Activated CD8-positive, alpha-beta memory T cell treated with anti-CD3 and anti-CD28 coated beads for 24 hours (primary cell): ENCODE data around the gene STAU1.
"Not testable (repeated sequence)": the region's sequence is repeated elsewhere in the genome, so short reads cannot be mapped to it uniquely, and the experiment has no call there.

Experiments used
- DNase-seq: peaks from one replicate; pipeline ENCODE4 v3.0.0-alpha.2; 2020

Gene STAU1, protein sequence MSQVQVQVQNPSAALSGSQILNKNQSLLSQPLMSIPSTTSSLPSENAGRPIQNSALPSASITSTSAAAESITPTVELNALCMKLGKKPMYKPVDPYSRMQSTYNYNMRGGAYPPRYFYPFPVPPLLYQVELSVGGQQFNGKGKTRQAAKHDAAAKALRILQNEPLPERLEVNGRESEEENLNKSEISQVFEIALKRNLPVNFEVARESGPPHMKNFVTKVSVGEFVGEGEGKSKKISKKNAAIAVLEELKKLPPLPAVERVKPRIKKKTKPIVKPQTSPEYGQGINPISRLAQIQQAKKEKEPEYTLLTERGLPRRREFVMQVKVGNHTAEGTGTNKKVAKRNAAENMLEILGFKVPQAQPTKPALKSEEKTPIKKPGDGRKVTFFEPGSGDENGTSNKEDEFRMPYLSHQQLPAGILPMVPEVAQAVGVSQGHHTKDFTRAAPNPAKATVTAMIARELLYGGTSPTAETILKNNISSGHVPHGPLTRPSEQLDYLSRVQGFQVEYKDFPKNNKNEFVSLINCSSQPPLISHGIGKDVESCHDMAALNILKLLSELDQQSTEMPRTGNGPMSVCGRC

DNA sequence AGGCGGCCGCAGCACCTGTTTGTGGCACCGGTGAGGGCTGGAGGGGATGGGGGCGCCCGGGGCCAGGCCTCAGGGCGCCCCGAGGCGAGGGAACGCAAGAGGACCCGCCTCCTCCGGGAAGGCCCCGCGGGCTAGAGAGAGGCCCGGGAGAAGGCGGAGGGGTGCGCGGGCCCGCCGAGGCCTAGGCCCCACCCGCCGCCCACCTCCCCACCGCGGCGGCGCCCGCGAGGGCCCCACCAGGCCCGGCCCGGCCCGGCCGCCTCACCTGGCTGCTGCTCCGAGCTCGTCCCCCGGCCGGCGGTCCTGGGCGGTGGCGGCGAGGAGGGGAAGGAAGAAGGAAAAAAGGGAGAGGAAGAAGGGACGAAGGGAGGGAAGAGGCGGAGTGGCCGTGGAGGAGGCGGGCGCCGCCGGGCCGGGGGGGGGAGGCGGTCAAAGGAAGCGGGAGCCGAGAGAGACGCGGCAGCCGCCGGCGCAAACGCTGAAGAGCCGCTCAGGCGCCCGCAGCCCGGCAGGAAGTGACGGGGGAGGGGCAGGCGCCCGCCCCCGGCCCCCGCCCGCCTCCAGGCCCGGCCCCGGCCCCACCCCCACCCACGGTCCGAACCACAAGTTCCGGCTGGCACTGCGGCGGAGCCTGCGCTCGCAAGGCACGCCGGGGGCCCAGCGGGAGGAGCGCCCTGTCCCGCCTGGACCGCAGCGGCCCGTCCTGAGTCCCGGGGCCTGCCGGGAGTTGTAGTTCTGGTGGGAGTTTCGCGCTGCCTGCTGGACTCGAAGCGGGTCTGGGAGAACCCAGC is at the start of gene STAU1:
Gene STAU1, minus strand, starts transcription at position 484 of the 791 bp plus-strand sequence. CDS start 22,133 bp downstream, outside the sequence.
- DNase-seq = peak; percentile 94

DNA sequence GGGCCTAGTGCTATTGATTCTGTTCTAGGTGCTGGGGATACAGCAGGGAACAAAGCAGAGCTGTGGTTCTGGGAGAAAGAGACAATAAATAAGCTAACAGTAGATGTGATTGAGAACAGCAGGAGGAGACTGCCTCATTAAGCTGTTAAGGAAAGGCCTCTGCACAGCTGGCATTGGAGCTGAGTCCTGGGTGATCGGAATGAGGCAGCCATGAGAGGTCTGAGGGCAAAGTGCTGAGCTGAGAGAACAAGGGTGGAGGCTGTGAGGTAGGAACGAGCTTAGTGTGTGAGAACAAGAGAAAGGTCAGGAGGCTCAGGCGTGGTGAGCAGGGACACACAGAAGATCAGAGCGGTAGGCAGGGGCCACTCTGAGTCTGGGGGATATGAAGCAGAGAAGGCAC is 49.4 kb upstream of the STAU1 start:
- no peak for DNase-seq

DNA sequence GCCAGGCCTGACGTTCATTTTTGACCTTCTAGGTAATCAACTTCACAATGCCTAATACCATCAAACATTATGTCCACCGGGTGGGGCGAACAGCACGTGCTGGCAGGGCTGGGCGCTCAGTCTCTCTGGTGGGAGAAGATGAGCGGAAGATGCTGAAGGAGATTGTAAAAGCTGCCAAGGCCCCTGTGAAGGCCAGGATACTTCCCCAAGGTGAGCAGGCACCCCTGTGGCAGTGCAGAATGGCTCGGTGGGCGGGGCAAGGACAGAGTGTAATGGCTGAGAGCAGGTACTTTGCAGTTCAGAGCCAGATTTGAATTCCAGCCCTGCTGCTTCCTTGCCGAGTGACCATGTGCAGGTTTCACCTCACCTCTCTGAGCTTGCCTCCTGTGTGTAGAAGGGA is 48.2 kb upstream of the STAU1 start:
- DNase-seq = no peak

DNA sequence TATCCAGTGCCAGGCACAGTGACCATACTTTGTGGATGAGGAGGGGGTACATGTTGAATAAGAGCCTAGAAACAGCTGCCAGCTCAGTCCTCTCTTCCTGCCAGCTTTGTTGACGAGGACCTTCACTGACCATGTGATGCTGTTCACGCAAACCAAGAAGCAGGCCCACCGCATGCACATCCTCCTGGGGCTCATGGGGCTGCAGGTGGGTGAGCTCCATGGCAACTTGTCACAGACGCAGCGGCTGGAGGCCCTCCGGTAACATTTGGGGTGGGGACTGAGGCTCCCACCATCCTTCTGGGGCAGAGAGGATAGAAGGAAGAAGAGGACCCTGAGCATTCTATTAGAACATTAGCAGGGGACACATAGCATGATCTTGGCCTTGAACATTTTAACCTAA is 46.7 kb upstream of the STAU1 start:
- no peak for DNase-seq

DNA sequence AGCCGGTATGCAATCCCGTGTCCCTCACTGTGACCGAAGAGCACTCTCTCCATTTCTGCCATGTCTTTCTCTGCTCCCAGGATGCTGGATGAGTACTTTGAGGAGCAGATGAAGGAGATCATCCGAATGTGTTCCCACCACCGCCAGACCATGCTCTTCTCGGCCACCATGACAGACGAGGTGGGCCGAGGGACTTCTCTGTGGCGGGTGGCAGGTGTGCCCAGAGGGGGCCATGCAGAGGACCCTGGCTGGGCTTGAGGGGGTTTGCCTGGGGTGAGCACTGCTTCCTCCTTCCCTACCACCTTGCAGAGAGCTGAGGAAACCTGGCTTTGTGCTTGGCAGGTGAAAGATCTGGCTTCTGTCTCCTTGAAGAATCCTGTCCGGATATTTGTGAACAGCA is 45.1 kb upstream of the STAU1 start:
- no peak for DNase-seq

DNA sequence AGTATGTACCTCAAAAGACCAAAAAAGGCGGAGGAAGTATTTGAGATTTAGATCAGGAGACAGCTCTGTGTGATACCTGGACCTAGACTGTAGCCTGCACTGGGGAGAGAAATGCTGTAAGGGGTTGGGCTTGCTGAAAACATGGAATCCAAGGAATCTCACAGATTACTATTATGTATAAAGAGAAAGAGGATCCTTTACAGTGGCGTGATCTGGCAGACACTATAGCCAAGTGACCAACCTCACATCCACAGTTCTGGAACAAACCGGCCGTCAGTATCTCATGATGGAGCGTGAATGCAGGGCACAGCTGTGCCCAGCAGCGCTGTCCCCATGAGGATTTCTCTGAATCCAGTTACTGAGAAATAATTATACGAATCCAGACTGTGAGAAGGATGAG is 43.3 kb upstream of the STAU1 start:
- no peak for DNase-seq

DNA sequence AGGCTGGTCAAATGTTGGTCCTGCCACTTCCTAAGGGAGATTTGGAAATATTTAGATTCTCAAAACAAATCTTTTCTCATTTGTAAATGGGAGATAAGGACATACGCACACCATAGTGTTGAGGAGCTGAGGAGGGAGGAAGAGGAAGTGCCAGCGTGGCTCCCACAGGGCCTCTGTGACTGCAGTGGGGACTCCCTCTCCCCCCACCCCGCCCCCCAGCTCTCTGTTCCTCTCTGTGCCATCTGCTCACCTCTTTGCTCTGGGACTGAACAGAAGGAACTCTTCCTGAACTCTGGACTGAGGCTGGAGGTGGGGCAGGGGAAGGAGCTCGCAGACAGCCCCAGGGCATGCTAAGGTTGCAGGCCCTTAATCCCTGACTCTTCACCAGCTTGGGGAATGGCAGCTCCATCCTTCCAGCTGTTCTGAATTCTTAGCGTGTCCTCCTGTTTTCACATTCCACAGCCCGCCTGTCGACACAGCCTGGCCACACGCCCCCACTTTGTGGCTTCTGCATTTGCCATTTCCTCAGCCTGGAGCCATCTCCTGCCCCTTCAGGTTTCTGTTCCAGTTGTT is 42.5 kb upstream of the STAU1 start:
- no peak for DNase-seq

DNA sequence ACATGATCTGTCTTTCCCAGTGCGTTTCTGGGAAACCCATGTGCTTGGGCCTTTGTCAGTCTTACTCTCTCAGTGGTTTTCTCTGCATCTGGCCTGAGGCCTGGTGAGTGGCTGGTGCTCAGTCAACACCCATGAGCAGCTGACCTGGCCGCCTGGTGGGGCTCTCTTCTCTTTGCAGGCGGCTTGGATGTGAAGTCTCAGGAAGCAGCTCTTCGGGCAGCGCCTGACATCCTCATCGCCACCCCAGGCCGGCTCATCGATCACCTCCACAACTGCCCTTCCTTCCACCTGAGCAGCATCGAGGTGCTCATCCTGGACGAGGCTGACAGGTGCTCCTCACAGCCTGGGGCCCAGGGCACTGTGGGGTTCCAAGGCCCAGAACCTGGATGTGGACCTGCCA is 41.9 kb upstream of the STAU1 start:
- no peak for DNase-seq

DNA sequence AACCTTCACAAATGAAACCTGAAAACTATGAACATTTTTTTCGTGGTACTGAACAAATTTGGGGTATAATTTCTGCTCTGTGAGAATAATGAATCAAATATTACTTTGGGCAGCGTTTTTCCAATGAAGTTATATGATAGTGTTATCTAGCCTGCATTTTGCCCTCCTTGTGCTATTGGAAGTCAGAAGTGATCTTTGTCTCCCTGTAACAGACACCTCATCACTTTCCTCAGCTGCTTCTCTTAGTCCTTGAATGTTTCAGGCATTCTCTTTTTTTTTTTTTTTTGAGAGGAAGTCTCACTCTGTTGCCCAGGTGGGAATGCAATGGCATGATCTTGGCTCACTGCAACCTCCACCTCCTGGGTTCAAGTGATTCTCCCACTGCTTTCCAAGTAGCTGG is 41.2 kb upstream of the STAU1 start:
- DNase-seq = no peak

DNA sequence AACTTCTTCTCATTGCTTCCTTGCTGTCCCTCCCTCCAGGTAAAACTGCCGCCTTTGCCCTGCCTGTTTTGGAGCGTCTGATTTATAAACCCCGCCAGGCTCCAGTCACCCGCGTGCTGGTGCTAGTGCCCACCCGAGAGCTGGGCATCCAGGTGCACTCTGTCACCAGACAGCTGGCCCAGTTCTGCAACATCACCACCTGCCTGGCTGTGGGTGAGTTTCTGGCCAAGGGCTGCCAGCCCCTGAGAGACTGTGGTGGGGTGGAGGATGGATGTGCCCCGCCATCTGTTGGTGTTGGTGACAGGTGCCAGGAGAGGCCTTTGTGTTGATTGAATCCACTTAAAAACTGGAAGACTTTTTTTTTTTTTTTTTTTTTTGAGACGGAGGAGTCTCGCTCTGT is 40.5 kb upstream of the STAU1 start:
- no peak for DNase-seq

DNA sequence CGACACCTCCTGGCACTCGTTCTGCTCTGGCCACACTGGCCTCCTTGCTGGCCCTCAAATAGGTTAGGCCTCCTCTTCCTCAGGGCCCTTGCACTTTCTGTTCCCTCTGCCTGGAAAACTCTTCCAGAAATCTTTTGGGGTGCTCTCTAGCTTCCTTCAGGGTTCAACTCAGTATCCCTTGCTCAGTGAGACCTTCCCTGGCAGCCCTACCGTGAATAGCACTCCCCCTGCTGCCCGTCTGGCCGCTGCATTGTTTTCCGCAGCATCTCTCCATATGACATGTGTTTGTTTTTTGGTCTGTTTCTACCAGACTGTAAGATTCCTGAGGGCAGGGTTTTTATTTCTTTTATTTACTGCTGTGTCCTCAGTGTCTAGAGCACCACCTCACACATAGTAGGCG is 37.8 kb upstream of the STAU1 start:
- DNase-seq = no peak

DNA sequence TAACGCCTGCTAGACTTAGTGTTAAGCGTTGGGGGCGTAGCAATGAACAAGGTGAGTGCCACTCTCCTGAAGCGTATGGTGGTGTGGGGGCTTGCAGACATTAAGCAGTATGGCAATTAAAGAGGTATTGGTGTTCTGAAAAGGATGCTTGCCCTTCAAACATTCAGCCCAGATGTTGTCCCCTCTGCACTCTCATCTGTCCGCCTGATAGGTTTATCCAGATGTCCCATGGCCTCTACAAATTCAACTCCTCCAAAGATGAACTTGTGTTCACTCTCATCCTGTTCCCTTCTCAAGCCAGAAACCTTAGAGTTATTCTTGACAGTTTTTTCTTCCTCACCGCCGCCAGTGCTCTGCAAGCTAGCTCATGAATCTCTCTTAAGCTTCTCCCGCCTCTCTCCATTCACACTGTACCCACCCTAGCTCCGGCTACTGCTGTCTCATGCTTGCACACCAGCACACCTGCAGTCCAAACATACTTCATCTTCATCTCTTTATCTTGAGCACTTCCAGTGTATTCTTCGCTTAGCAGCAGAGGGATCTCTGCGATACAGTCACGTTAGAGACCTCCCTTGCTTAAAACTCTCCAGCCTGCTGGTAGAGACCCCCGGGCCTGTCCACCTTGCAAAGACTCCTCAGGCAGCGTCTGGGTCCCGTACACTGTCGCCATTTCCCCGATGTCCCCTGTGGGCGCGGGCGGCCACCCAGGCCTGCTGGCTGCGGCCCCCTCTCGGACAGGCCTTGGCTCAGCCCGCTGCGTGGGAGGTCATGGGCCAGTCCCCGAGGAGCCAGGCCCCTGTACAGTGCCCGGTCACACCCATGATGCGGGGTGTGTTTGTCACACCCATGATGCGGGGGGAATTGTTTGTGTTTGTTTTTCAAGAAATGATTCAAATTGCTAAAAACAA is 32.0 kb upstream of the STAU1 start:
- DNase-seq = no peak

DNA sequence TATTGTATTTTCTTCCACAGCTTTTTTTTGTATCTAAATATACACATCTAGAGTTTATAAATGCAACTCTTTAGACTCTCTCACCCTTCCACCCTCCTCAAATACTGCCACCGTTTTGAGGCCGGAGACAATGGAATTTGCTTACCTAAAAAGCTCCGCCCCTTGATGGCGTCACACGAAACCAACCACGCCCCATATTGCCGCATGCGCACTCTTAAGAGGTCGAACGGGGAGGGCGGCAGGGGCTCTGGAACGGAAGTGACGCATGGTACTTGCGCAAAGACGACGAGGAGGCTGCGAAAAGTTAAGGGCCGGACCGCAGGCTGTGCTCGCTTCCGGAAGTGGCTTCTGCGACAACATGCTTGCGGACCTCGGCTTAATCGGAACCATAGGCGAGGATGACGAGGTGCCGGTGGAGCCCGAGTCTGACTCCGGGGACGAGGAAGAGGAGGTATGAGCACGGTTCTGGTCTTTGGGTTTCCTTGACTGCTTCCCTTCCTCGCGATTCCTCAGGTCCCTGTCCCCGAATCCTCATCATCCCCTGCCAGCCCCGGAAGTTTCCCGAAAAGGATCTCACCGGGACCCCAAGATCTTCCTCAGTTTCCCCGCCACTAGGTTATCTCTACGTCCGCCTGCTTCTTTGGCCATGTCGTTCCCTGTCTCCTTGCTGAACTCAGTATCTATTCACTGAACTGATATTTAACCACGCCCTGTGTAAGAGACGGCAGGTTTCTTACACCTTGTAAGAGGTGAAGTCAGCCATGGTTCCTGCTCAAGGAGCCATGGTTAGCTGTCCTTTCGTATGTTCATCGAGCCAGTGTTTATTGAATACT is 31.2 kb upstream of the STAU1 start, which contains the start of gene DDX27:
Gene DDX27, plus strand, starts transcription at position 326 of the 833 bp plus-strand sequence. Its CDS starts 33 bp downstream, at position 359.
- peak; percentile 98 for DNase-seq

DNA sequence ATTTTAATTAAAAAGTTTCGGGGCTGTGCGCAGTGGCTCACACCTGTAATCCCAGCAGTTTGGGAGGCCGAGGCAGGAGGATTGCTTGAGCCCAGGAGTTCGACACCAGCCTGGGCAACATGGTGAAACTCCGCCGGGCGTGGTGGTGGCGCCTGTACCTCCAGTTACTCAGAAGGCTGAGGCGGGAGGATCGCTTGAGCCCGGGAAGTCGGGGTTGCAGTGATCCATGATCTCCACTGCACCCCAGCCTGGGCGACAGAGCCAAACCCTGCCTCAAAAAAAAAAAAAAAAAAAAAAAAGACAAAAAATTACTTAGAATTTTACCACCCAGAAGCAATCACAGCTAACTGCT is 30.6 kb upstream of the STAU1 start:
- DNase-seq = not testable (repeated sequence)

DNA sequence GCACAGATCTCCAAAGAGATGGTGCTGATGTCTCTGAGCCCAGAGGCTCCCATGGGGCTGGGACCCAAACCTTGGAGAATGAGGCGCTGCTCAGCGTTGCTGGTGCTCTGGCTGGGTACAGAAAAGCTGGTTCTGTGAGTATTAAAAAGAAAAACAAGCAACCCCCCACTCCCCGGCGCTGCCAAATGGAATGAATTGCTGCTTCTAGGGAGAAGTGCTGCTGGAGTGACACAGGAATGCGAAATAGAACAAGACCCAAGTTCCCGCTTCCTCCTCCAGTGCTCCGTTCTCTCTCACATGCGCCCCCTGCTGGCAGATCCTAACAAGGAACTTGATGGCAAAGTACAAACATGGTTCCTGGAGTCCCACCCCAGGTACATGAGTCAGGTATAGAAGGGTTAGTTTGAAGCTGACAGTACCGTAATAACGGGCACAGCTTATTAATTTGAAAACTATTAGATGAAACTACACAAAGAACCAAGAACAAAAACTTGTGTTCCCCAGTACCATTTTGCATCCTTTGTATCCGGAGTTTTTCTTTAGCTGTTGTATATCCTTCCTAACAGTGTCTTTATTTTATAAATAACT is 29.0 kb upstream of the STAU1 start:
- peak; percentile 99 for DNase-seq

DNA sequence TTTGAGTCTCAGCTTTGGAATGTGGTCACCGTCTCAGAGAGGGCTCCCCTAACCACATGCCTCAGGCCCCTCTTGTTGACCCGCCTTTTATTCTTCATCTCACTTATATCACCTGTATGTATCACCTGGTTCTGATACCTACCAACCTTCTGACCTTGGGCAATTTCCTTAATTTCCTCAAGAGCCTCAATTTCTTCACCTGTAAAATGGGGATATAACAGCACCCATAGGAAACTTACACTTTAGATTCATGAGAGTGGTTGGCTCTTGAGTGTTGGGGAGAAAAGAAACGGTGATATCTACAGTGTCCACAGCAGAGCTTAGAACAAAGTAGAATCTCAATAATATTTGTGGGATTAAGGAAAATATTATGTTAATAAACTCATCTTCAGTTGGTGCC is 27.1 kb upstream of the STAU1 start:
- no peak for DNase-seq

DNA sequence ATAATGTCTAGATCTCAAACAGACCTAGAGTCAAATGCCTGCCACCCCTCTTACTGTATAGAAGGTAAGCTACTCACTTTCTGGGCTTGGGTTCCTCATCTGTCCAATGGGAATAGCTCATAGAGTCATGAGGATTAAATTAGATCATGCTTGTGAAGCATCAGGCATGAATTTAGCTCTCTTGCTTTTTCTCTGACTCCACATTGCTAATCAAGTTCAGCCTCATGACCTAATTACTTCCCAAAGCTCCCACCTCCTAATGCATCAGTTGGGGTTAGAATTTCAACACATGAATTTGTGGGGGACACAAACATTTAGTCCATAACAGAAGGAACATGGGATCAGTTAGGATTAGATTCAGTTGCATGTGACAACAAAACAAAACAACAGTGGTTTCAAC is 26.4 kb upstream of the STAU1 start:
- no peak for DNase-seq

DNA sequence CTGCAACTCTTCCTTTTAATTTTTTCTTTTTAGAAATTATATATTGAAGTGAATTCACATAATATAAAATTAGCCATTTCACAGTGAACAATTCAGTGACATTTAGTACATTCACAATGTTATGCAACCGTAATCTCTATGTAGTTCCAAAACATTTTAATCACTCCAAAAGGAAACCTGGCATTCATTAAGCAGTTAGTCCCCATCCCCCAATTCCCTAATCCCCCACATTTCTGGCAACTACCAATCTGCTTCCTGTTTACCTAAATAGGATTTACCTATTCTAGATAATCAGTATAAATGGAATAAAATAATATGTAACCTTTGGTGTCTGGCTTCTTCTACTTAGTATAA is 22.6 kb upstream of the STAU1 start:
- DNase-seq = no peak

DNA sequence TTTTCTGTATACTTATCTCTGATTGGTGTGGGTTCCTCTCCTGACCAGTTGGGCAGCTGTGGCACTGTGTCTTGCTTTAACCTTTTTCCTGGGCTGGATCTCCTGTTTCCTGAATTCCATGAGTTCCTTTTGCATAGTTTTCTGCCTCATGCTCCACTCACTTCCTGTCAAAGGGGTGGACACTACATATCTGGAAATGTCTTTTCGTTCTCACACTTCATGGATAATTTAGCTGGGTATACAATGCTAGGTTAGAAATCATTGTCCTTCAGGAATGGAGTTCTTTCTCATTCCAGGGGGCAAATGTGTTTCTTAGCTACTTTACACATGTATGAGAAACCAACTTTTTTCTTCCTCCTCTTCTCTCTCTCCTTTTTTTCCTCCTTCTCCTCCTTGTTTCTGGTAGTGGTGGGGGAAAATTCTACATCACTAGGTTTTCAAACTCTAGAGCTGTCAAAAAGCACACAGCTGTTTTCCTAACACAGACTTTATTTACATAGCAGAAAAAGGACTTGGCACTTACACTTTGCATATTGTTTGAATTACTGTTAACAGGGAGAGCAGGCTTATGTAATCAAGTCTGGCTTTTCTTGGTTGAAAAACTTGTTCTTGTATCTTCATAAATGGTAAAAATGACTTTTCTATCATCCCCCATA is 22.1 kb upstream of the STAU1 start:
- no peak for DNase-seq

DNA sequence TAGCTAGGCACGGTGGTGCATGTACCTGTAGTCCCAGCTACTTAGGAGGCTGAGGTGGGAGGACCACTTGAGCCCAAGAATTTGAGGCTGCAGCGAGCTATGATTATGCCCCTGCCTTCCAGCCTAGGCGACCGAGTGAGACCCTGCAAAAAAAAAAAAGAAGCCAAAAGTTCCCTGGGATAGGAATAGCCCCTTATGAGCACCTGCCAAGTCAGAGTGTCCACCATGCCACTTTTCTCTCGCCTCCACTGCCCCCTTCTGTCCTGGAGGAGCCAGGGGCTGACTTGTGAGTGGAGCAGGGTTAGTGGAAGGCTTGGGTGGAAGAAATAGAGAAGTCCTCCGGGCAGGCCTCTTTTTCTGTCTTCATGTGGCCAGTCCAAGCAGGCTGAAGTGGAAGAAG is 18.9 kb upstream of the STAU1 start:
- DNase-seq = no peak

DNA sequence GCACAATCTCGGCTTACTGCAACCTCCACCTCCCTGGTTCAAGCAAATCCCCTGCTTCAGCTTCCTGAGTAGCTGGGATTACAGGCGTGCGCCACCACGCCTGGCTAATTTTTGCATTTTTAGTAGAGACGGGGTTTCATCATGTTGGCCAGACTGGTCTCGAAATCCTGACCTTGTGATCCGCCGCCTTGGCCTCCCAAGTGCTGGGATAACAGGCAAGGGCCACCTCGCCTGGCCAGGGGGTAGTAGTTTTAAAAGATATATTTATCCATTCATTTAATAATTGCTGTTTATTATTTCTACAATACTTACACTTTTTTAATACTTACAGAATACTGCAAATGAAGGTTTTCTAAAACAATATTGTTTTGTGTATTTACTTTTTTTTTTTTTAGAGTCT is 15.6 kb upstream of the STAU1 start:
- DNase-seq = no peak
